ENCODE results near the gene ISYNA1. TPM values are rescaled to one million over a fixed set of nuclear protein-coding genes. Genes with fewer than 3 reads are reported as not detected.
A peak's percentile ranks its signal among the peaks of the same experiment; 100 is the strongest.

ISYNA1 gene
- total and polyA plus RNA-seq, 2 of the 13 experiments (the other 11 are each of a cell fraction or from before 2014, with no cell fraction given) = 29.6 to 48.5 TPM

GRCh38 chr19:18390065-18390907, 47.6 kb downstream of the ISYNA1 start (continued):
- TF ChIP-seq RARA (CRISPR knock-in tag; IDR thresholded peaks at IDR 0.05) (no peak; the same call in 1 of the 2 replicates), ZNF781 (CRISPR knock-in tag; IDR thresholded peaks at IDR 0.05; ENCODE audit: borderline replicate concordance, not compliant biosample characterization) (peak; percentile 33), CBX1 (IDR thresholded peaks at IDR 0.05; ENCODE audit: low read depth) (no peak), ZKSCAN1 (IDR thresholded peaks at IDR 0.05; ENCODE audit: low read length) (no peak), FOXA3 (CRISPR knock-in tag; IDR thresholded peaks at IDR 0.05) (peak; percentile 32; the same call in 1 of the 2 replicates), HIVEP1 (CRISPR knock-in tag; IDR thresholded peaks at IDR 0.05) (no peak), TGIF2 (CRISPR knock-in tag; IDR thresholded peaks at IDR 0.05) (peak; percentile 45; the same call in 1 of the 2 replicates), KDM2A (CRISPR knock-in tag; IDR thresholded peaks at IDR 0.05; ENCODE audit: borderline replicate concordance, low read depth) (peak; percentile 65; the same call in 1 of the 2 replicates), THAP8 (CRISPR knock-in tag; IDR thresholded peaks at IDR 0.05; ENCODE audit: borderline replicate concordance) (no peak), ATF7-NPFF (CRISPR knock-in tag; IDR thresholded peaks at IDR 0.05; ENCODE audit: low read depth) (no peak), ZNF335 (CRISPR knock-in tag; IDR thresholded peaks at IDR 0.05) (peak; percentile 27; the same call in 1 of the 2 replicates), ZNF138 (CRISPR knock-in tag; IDR thresholded peaks at IDR 0.05; ENCODE audit: low read depth) (no peak), ZNF557 (CRISPR knock-in tag; IDR thresholded peaks at IDR 0.05) (no peak), MTA1 (CRISPR knock-in tag; IDR thresholded peaks at IDR 0.05; ENCODE audit: borderline replicate concordance) (no peak), HNF1B (CRISPR knock-in tag; IDR thresholded peaks at IDR 0.05) (peak; percentile 58; the same call in 1 of the 2 replicates), DDIT3 (CRISPR knock-in tag; IDR thresholded peaks at IDR 0.05) (no peak), ZHX2 (IDR thresholded peaks at IDR 0.05; ENCODE audit: low read depth) (no peak), ZHX2 (CRISPR knock-in tag; IDR thresholded peaks at IDR 0.05; ENCODE audit: borderline replicate concordance) (no peak), THRA (CRISPR knock-in tag; IDR thresholded peaks at IDR 0.05; ENCODE audit: borderline replicate concordance) (no peak)
